Measurements from ENCODE around the gene WASF3. TPM values are rescaled to one million over a fixed set of nuclear protein-coding genes. Genes with fewer than 3 reads are reported as not detected.

Gene WASF3
- total RNA-seq, 4 donors from 2014 or later, result 5.9 to 37.5 (median 12.5) TPM

GRCh38 chr13:26716984-26717383 lies 159.5 kb downstream of the WASF3 start:
- no peaks in the 10 kb centered on the region for H3K36me3 ChIP-seq
- H3K9me3 ChIP-seq, result no peaks in the 10 kb centered on the region
- no peaks in the 10 kb centered on the region for H3K27me3 ChIP-seq
- H3K27ac ChIP-seq, result no peak overlapping the region
- H3K4me3 ChIP-seq, result no peak overlapping the region
- DNase-seq, result no peak
- no peaks in the 10 kb centered on the region for H3K4me1 ChIP-seq
- TF ChIP-seq CTCF (IDR thresholded peaks at IDR 0.05), result no peak
- no peak for TF ChIP-seq POLR2A (IDR thresholded peaks at IDR 0.05)
- intact Hi-C loops (cut with DNase I; ENCODE audit: low total_unique reads), result no loop called here

GRCh38 chr13:26718146-26718545 lies 160.7 kb downstream of the WASF3 start:
- Histone ChIP-seq H3K4me3 (no peak overlapping the region), H3K27me3 (no peaks in the 10 kb centered on the region), H3K36me3 (no peaks in the 10 kb centered on the region), H3K27ac (no peak overlapping the region), H3K9me3 (no peaks in the 10 kb centered on the region), H3K4me1 (no peaks in the 10 kb centered on the region)
- intact Hi-C loops (cut with DNase I; ENCODE audit: low total_unique reads), result no loop called here
- DNase-seq, result no peak
- TF ChIP-seq POLR2A (IDR thresholded peaks at IDR 0.05), result no peak
- TF ChIP-seq CTCF (IDR thresholded peaks at IDR 0.05), result no peak

GRCh38 chr13:26718872-26719271 lies 161.4 kb downstream of the WASF3 start:
- no peak for TF ChIP-seq CTCF (IDR thresholded peaks at IDR 0.05)
- no peak for TF ChIP-seq POLR2A (IDR thresholded peaks at IDR 0.05)
- Histone ChIP-seq H3K27ac (no peak overlapping the region), H3K27me3 (no peaks in the 10 kb centered on the region), H3K4me1 (no peaks in the 10 kb centered on the region), H3K4me3 (no peak overlapping the region), H3K9me3 (no peaks in the 10 kb centered on the region), H3K36me3 (no peaks in the 10 kb centered on the region)
- no peak for DNase-seq
- intact Hi-C loops (cut with DNase I; ENCODE audit: low total_unique reads), result no loop called here

GRCh38 chr13:26719356-26719945 lies 162.0 kb downstream of the WASF3 start:
- H3K27me3 ChIP-seq, result no peaks in the 10 kb centered on the region
- intact Hi-C loops (cut with DNase I; ENCODE audit: low total_unique reads), result no loop called here
- TF ChIP-seq POLR2A (IDR thresholded peaks at IDR 0.05) (no peak), CTCF (IDR thresholded peaks at IDR 0.05) (no peak)
- no peaks in the 10 kb centered on the region for H3K9me3 ChIP-seq
- H3K27ac ChIP-seq, result no peak overlapping the region
- no peaks in the 10 kb centered on the region for H3K36me3 ChIP-seq
- DNase-seq, result no peak
- H3K4me3 ChIP-seq, result no peak overlapping the region
- H3K4me1 ChIP-seq, result no peaks in the 10 kb centered on the region

- TF ChIP-seq CTCF (IDR thresholded peaks at IDR 0.05) (no peak), POLR2A (IDR thresholded peaks at IDR 0.05) (no peak)
- Histone ChIP-seq H3K27ac (no peak overlapping the region), H3K36me3 (no peaks in the 10 kb centered on the region), H3K4me3 (no peak overlapping the region), H3K27me3 (no peaks in the 10 kb centered on the region), H3K4me1 (no peaks in the 10 kb centered on the region), H3K9me3 (no peaks in the 10 kb centered on the region)
- intact Hi-C loops (cut with DNase I; ENCODE audit: low total_unique reads), result no loop called here
- DNase-seq, result no peak
These were observed 164.0 kb downstream of the WASF3 start for GRCh38 chr13:26721251-26722121.
